ENCODE measurements around the gene CCDC30.

The CCDC30 gene

DNA sequence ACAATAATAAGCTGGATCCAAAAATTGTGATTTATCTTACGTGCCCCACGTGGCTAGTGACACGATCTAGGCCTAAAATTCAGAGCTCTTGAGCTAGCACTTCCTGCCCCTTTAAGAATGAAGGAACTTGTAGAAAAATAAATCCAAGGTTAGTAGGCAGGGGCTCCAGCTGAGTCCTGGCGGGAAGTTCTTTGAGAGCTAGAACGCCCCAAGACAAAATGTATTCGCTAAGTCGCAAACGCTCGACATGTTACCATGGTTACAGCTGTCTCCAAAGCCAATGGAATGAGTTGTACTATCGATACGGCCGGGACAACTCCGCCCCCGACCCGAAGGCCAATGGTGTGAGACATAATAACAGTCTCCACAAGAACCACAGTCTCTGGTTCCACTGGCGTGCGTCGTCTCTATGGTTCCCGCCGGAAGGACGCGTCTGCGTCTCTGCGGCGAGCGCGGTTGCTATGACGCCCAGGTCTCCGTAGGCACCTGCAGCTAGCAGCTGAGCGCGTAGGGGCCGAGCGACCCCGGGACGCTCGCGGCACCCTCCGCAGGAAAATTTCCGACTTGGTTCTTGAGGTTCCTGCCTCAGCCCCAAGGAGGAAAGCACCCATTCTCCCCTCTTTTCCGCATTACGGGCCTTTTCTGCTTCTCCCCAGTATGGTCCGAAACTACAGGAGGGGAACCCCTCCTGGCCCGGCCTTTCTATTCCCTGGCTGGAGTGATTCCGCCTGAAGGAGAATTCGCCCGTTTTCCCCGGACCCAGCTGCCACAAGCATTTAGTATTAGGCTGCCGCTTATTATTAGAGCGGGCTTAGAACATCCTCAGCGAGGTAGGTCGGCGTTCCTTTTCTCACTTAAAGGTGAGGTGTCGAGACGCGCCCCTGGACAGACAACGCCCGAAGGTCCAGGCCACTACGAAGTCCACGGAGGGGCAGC is at the start of gene CCDC30:
Gene CCDC30, plus strand, starts transcription at position 459 of the 936 bp plus-strand sequence. CDS start 17,266 bp downstream, outside the sequence.
- DNase-seq (ENCODE audit: low read depth in 2 of 2), result peak; percentile 87 to 90

GRCh38 chr1:42414551-42415496 is 48.3 kb upstream of the CCDC30 start:
- DNase-seq (ENCODE audit: low read depth in 2 of 2), result no peak

- no peak for DNase-seq (ENCODE audit: low read depth in 2 of 2)
Measured at GRCh38 chr1:42417166-42417565, 45.9 kb upstream of the CCDC30 start.

DNA sequence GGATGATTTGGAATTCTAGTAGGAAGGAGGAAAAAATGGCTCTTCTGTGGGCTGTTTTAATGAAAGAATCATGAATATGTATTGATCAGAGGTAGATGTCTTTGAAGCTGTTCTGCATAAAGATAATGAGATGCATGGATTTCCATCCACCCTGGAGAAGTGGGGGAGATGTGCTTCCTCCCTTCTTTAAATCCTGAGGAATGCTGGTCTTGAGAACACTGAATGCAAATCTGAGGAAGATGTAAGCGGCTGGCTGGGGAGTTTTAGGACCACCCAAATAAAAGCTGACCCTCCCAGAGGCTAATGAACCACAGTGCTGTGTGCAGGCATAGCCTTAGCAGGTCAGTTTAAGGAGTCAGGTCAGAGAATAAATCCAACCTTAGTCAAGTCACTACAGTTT is 44.6 kb upstream of the CCDC30 start:
- DNase-seq (ENCODE audit: low read depth in 2 of 2), result no peak

DNA sequence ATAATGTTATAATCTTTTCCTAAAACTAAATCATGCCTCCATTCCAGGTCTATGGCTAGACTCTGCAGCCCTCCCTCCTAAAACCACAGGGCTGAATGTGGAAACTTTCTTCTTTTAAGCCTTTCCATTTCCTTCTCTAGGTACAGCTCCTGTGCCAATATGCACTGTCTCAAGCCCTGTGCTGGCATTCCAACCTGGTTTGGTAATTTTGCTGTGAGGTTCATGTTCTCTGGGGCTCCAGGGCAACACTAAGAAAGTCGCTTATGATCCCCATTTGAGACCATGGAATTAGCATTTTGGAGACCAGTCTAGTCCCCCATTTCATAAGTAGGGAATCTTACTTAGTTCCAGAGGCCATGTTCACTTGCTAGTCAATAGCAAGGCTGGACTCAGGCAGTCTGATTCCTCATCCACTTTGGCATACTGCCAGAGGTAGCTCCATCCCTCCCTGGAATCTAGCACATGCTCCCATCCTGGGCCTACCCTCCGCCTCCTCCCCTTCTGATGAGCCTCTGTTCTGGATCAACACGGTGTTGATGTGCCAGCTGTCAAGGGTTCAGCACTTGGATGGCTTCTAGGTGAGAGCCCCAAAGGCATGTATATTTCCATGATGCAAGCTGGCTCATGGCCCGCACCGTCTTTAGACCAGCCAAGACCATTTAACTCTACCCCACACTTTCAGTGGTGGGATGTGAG is 43.8 kb upstream of the CCDC30 start:
- DNase-seq (ENCODE audit: low read depth in 2 of 2), result no peak

DNA sequence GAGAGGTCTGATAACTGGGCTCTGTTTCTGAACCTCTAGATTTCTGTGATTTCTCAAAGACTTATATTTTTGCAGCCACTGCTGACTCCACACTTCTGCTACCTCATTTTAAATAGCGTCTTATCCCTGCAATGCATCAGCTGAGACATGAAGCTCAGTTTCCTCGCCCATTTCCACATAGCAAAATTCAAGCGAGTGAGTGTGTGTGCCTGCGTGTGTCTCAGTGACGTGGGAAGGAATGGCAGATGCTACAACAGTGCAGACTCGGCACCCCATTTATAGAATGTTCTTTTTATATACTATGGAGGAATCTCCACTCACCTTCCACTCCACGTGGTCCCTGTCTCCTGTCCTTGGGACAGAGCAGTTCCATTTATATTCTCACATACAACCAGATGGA is 43.0 kb upstream of the CCDC30 start:
- no peak for DNase-seq (ENCODE audit: low read depth in 2 of 2)

- no peak for DNase-seq (ENCODE audit: low read depth in 2 of 2)
Measured at GRCh38 chr1:42420911-42421585, 42.0 kb upstream of the CCDC30 start.

GRCh38 chr1:42422737-42423136 is 40.3 kb upstream of the CCDC30 start:
- DNase-seq (ENCODE audit: low read depth in 2 of 2), result no peak

DNA sequence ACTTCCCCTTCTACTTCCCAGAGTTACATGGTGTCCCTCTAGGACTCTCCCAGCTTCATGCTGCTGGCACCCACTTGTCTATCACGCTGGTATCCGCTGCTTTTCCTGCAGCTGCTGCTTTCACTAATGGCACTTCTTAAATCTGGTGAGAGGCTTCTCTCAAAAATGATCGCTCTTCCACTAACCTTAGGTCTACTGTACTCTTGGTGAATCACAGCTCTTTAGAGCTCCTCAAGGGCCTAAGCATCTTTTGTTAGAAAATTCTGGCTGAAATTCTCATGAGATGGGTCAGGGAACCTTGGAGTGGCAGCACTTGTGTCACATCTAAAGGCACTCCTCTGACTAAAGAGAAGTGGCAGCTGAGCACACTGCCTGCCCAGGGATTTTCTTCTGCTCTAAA is 39.4 kb upstream of the CCDC30 start:
- no peak for DNase-seq (ENCODE audit: low read depth in 2 of 2)

DNA sequence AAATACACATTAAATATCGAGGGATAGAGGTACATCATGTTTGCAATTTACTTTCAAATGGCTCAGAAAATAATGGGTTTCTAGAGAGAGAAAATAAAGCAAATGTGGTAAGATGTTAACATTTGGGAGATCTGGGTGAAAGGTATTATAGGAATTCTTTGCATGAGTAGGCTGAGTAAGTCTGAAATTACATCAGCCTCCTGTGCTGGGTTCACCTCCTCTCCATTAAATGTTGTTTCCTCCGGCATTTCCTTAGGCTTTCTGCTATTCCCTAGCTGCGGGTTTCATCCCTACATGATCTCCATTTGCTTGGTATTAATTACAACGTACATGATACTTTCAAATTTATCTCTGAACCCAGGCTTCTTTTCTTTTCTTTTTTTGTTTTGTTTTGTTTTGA is 38.9 kb upstream of the CCDC30 start:
- no peak for DNase-seq (ENCODE audit: low read depth in 2 of 2)

DNA sequence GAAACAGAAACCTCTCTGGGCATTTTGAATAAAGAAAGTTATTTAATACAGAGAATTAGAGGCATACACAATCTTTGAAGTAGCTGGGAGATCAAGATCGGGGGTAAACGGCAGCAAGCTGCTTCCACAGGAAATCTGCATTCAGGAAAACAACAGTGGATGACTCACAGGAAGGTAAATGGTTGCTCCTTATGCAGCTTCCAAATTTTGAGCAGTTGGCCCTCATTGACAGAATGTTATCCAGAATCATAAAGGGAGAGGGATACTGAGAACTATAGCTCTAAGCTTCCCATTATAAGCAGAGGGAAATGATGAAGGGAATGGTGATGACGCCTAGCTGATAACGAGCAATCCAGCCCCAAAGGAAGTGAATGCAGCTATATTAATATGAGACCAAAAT is 35.8 kb upstream of the CCDC30 start:
- DNase-seq (ENCODE audit: low read depth in 2 of 2), result no peak

- DNase-seq (ENCODE audit: low read depth in 2 of 2), result no peak
Measured at GRCh38 chr1:42429603-42430002, 33.5 kb upstream of the CCDC30 start.

DNA sequence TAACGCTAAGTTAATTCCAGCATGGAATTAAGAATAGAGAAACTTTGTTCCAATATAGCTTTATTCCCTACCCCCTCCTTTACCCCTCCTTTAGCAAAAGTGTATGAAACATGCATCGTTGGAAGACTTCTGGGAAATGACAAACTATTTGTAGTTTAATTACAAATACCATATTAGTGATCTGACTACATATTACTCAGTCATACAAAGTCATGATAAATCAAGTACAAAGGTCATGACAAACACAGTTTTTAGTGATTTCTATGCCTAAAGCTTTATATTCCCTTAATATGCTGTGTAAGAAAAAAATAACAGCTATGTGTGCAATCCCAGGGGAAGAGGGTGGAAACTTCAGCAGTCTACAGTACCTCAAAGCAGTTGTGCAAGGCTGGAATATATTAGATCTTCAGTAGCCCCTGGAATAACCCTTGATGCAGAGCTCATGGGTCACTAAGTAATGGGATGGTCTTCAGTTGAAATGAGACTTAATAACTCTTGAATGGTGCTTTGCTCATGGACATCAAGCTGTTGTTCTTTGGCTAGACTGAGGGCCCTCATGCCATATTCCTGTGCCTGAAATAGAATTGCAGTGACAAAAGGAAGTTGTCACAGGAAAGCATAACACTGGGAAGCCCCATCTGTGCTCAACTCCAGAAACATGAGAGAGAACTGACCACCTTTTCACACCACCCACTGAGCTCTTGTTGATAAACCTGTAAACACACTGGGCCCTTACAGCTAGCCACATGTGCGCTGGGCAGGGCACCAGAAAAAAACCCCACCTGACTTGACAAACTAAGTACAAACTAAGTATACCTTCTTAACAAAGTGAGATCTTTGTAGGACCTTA is 32.6 kb upstream of the CCDC30 start:
- DNase-seq (ENCODE audit: low read depth in 2 of 2), result no peak

- no peak for DNase-seq (ENCODE audit: low read depth in 2 of 2)
Measured at GRCh38 chr1:42431514-42431913, 31.6 kb upstream of the CCDC30 start.

DNA sequence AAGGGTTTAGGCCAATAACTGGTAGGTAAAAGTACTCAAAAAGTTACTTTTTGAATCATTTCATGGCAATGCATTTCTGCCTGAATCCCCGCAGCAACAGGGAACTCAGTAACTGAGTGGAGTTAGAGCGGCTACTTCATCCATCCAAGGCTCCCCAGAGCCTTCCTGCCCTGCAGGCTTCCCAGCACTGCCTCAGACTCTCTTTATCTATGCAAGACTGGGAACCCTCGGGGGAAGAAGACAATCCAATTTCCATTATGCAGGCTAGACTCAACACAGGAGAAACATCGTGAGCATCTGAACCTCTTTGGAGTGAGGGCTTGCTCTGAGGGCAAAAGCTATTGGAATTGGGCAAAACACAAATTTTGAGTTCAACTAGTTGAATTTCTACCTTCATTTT is 30.4 kb upstream of the CCDC30 start:
- no peak for DNase-seq (ENCODE audit: low read depth in 2 of 2)

DNA sequence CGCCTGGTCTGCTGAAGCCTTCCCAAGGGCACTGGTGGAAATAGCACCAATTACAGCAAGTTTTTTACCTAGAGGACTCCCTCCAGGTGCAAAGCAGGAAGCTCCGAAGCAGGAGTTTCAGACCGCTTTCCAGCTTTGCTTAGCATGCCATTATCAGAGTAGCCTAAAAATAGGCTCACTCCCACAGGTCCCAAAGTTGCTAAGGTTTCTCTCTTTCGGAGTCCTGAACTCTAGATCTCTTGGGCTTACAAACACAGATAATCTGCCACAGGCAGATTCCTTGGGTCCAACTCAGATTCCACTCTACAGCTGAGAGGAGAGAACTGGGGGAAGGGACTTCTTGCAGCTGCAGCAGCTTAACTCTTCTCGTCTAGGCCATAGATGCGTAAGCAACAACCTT is 29.7 kb upstream of the CCDC30 start:
- no peak for DNase-seq (ENCODE audit: low read depth in 2 of 2)

DNA sequence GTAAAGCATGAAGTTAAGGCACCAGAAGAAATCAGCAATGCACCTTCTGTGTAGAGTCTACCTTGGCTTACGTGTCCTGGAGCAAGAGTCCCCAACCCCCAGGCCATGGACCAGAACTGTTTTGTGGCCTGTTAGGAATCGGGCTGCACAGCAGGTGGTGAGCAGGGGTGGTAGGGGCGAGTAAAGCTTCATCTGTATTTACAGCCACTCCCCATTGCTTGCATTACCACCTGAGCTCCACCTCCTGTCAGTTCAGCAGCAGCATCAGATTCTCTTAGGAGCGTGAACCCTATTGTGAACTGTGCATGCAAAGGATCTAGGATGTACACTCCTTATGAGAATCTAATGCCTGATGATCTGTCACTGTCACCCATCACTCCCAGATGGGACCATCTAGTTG is 28.7 kb upstream of the CCDC30 start:
- no peak for DNase-seq (ENCODE audit: low read depth in 2 of 2)

DNA sequence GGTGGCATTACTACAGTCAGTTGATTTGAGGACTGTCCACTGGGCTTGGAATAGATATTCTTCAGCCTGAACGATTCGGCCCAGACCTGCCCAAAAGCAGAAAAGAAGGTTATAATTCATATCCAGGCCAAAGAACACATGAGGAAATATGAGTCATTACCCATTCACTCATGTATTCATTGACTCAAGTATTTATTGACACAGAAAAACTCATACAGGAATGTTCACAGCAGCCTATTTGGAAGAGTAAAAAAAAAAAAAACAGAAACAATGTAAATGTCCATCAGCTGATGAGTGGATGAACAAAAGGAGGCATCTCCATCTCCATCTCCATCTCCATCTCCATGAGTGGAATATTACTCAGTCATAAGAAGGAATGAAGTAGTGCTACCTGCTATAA is 23.1 kb upstream of the CCDC30 start:
- no peak for DNase-seq (ENCODE audit: low read depth in 2 of 2)

DNA sequence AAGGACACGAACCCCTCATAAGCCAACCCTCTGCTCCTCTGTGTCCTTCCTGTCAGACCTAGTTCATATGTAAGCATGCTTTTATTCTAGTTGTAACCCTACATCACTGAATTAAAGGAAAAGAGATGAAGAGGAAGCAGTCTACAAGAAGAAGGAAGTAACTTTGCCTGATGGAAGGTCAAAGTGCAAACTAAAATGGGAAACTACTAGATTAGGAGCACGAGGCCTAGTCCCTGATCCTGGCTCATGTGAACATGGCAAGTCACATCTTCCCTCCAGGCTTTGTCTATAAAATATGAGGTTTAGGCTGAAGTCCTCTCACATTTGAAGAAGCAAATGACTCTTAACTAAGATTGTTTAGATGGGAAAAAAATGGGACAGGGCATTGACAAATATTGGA is 20.4 kb upstream of the CCDC30 start:
- DNase-seq (ENCODE audit: low read depth in 2 of 2), result no peak

DNA sequence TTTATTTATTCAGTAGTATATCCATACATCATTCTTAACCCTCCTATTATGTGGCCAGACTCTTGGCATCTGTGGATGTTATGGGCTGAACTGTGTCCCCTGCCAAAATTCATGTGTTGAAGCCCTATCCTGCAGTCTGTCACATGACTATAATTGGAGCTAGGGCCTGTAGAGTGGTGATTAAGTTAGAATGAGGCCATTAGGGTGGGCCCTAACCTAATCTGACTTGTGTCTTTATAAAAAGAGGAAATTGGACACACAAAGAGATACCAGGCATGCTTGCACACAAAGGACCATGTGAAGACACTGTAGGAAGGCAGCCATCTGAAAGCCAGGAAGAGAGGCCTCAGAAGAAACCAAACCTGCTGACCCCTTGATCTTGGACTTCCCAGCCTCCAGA is 13.8 kb upstream of the CCDC30 start:
- DNase-seq (ENCODE audit: low read depth in 2 of 2), result no peak

Data from stimulated activated CD8-positive, alpha-beta memory T cell treated with anti-CD3 and anti-CD28 coated beads, Interleukin-7, amount 100 ng/mL, for 1 hour (primary cell).